ENCODE measurements around the gene RAMACL. TPM values are rescaled to one million over a fixed set of nuclear protein-coding genes. Genes with fewer than 3 reads are reported as not detected.
"Not testable (repeated sequence)": the region's sequence is repeated elsewhere in the genome, so short reads cannot be mapped to it uniquely, and the experiment has no call there.

The RAMACL gene
- total RNA-seq, 2 donors from 2014 or later: 0.21 to 0.73 TPM

GRCh38 chr6:166583230-166583965 is 3.1 kb downstream of the RAMACL start:
- H3K27ac Mint-ChIP-seq: no peak overlapping the region
- no peak for DNase-seq (ENCODE audit: low spot score)
- ATAC-seq: no peak
- no peaks in the 10 kb centered on the region for H3K27me3 Mint-ChIP-seq
- H3K9me3 Mint-ChIP-seq: no peaks in the 10 kb centered on the region
- H3K4me3 Mint-ChIP-seq: no peak overlapping the region
- H3K4me1 Mint-ChIP-seq (ENCODE audit: low read depth in 2 of 2): peaks cover under 1 to 6% of the 10 kb centered on the region in 2 donors
- H3K36me3 Mint-ChIP-seq: no peaks in the 10 kb centered on the region

GRCh38 chr6:166582258-166582657 is 4.2 kb downstream of the RAMACL start:
- ATAC-seq: no peak
- Mint-ChIP-seq H3K9me3 (no peaks in the 10 kb centered on the region), H3K27me3 (no peaks in the 10 kb centered on the region), H3K36me3 (no peaks in the 10 kb centered on the region), H3K27ac (no peak overlapping the region), H3K4me3 (no peak overlapping the region), H3K4me1 (ENCODE audit: low read depth in 2 of 2) (peaks cover 0 to 4% of the 10 kb centered on the region in 2 donors)
- DNase-seq (ENCODE audit: low spot score): no peak

DNA sequence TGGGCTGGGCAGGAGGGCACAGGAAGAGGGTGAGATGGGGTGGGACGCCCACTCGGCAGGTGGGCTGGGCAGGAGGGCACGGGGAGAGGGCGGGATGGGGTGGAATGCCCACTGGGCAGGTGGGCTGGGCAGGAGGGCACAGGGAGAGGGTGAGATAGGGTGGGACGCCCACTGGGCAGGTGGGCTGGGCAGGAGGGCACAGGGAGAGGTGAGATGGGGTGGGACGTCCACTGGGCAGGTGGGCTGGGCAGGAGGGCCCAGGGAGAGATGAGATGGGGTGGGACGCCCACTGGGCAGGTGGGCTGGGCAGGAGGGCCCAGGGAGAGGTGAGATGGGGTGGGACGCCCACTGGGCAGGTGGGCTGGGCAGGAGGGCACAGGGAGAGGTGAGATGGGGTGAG is 4.7 kb downstream of the RAMACL start:
- H3K4me1 Mint-ChIP-seq (ENCODE audit: low read depth in 2 of 2); H3K36me3 Mint-ChIP-seq; DNase-seq (ENCODE audit: low spot score); H3K27me3 Mint-ChIP-seq; H3K4me3 Mint-ChIP-seq; H3K9me3 Mint-ChIP-seq; ATAC-seq; H3K27ac Mint-ChIP-seq: not testable (repeated sequence)

GRCh38 chr6:166581091-166581511 is 5.4 kb downstream of the RAMACL start:
- DNase-seq (ENCODE audit: low spot score) (no peak), ATAC-seq (no peak)
- Mint-ChIP-seq H3K4me1 (ENCODE audit: low read depth in 2 of 2) (peaks cover 0 to 4% of the 10 kb centered on the region in 2 donors), H3K27me3 (no peaks in the 10 kb centered on the region), H3K27ac (no peak overlapping the region), H3K9me3 (no peaks in the 10 kb centered on the region), H3K36me3 (peaks cover 4% of the 10 kb centered on the region), H3K4me3 (no peak overlapping the region)

GRCh38 chr6:166580076-166581050 is 6.1 kb downstream of the RAMACL start:
- H3K27ac Mint-ChIP-seq: no peak overlapping the region

GRCh38 chr6:166579237-166579850 is 7.1 kb downstream of the RAMACL start:
- H3K4me3 Mint-ChIP-seq: no peak overlapping the region
- peaks cover 6% of the 10 kb centered on the region for H3K36me3 Mint-ChIP-seq
- ATAC-seq: no peak
- DNase-seq (ENCODE audit: low spot score): no peak
- H3K9me3 Mint-ChIP-seq: no peaks in the 10 kb centered on the region
- no peaks in the 10 kb centered on the region for H3K4me1 Mint-ChIP-seq (ENCODE audit: low read depth in 2 of 2)
- H3K27me3 Mint-ChIP-seq: peaks cover 0 to 5% of the 10 kb centered on the region in 2 donors
- H3K27ac Mint-ChIP-seq: no peak overlapping the region

More at GRCh38 chr6:166580076-166581050, 6.1 kb downstream of the RAMACL start:
- Mint-ChIP-seq H3K4me3 (no peak overlapping the region), H3K36me3 (peaks cover 6% of the 10 kb centered on the region), H3K9me3 (no peaks in the 10 kb centered on the region), H3K4me1 (ENCODE audit: low read depth in 2 of 2) (peaks cover 0 to 4% of the 10 kb centered on the region in 2 donors), H3K27me3 (no peaks in the 10 kb centered on the region)
- no peak for DNase-seq (ENCODE audit: low spot score)
- ATAC-seq: no peak

- no peak overlapping the region for H3K27ac Mint-ChIP-seq
- no peaks in the 10 kb centered on the region for H3K4me1 Mint-ChIP-seq (ENCODE audit: low read depth in 2 of 2)
- DNase-seq (ENCODE audit: low spot score): no peak
- H3K36me3 Mint-ChIP-seq: peaks cover 6% of the 10 kb centered on the region
- H3K4me3 Mint-ChIP-seq: no peak overlapping the region
- ATAC-seq: no peak
- no peaks in the 10 kb centered on the region for H3K9me3 Mint-ChIP-seq
- H3K27me3 Mint-ChIP-seq: peaks cover 0 to 5% of the 10 kb centered on the region in 2 donors
Measured at GRCh38 chr6:166578536-166579236, 7.8 kb downstream of the RAMACL start.

- H3K27ac Mint-ChIP-seq: no peak overlapping the region
- H3K9me3 Mint-ChIP-seq: no peaks in the 10 kb centered on the region
- no peak for DNase-seq (ENCODE audit: low spot score)
- no peak for ATAC-seq
- no peak overlapping the region for H3K4me3 Mint-ChIP-seq
- peaks cover 6% of the 10 kb centered on the region for H3K36me3 Mint-ChIP-seq
- H3K4me1 Mint-ChIP-seq (ENCODE audit: low read depth in 2 of 2): peaks cover 0 to 3% of the 10 kb centered on the region in 2 donors
- peaks cover 0 to 11% of the 10 kb centered on the region in 2 donors for H3K27me3 Mint-ChIP-seq
Measured at GRCh38 chr6:166575205-166575604, 11.3 kb downstream of the RAMACL start.

GRCh38 chr6:166573511-166574216 is 12.8 kb downstream of the RAMACL start:
- Mint-ChIP-seq H3K4me3 (no peak overlapping the region), H3K9me3 (no peaks in the 10 kb centered on the region), H3K27me3 (peaks cover 0 to 11% of the 10 kb centered on the region in 2 donors), H3K4me1 (ENCODE audit: low read depth in 2 of 2) (peaks cover 0 to 3% of the 10 kb centered on the region in 2 donors), H3K27ac (no peak overlapping the region), H3K36me3 (peaks cover 6% of the 10 kb centered on the region)
- DNase-seq (ENCODE audit: low spot score) (no peak), ATAC-seq (no peak)

DNA sequence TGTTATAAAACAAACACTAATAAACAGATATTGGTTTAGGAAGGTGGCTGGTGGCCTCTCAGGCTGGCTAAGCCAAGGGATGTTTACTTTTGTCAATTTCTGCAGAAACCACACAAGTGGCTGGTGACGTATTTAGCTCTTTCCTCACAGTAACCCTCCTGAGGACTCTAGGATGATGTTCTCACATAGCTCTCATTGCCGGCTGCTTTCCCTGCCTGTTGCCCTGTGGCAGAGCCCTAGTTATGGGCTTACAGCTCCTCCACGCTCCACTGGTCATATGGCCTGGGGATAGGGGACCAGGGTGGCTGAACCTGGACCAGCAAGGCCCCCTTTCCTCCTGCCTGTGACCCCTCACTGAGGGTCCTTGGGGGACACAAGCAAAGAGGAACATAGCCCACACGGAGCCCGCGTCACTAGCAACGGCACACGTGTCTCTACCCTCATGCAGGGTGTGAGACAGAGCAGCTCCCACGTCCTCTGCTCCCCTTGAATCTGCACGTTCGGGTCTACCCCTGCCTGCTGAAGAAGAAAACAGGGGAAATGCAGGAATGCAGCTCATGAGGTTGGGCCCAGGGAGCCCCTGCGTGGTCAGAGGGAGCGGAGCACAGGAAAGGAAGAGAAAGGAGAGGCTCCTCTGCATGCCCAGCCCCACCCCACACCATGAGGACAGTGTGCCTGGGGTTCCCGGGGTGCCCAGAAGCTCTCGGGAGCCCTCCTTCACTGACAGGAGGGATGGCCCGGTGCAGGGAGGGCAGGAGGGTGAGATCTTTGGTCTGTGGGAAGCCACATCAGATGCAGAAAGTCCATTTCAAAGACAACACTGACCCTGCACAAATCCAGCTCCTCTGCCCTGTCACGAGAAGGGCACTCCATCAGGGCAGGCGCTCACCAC is 13.9 kb downstream of the RAMACL start:
- H3K36me3 Mint-ChIP-seq: peaks cover 6% of the 10 kb centered on the region
- ATAC-seq (peak in 1 of 2 donors; percentile 52), DNase-seq (ENCODE audit: low spot score) (no peak)
- peaks cover 0 to 11% of the 10 kb centered on the region in 2 donors for H3K27me3 Mint-ChIP-seq
- H3K27ac Mint-ChIP-seq: no peak overlapping the region
- H3K4me3 Mint-ChIP-seq: no peak overlapping the region
- H3K9me3 Mint-ChIP-seq: no peaks in the 10 kb centered on the region
- H3K4me1 Mint-ChIP-seq (ENCODE audit: low read depth in 2 of 2): peaks cover 0 to 3% of the 10 kb centered on the region in 2 donors

DNA sequence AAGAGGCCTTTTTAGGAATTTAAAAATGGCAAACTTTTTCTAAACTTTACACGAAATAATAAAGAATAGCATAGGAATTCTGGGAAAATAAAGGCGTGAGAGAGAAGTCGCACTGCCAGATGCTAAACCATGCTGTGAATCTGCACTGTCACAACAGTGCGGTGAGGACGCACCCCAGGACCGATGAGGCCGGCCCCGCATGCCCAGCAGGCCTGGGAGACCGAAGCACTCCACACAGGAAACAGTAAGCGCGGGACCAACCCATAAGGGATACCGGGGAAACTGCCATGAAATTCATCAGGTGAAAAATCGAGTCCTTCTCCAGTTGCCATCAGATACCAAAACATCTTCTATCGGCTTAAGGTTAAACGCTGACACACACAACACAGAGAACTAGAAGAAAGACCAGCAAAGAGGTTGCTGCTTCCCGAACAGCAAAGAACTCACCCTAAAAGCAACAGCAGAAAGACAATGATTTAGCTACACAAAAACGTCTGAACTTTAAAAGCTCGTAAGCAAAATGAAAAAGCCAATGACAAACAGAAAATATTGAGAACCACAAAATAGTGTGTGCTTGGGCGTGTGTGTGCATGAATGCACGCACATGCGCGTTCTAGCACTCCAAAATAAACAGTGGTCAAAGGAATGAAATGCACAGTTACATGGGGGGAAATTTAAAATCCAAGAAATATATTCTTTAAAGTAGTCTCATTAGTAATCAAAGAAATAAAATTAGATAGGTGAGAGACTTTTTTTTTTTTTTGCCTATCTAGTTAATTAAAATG is 15.4 kb downstream of the RAMACL start:
- ATAC-seq: no peak
- Mint-ChIP-seq H3K36me3 (peaks cover 2% of the 10 kb centered on the region), H3K27ac (no peak overlapping the region), H3K4me1 (ENCODE audit: low read depth in 2 of 2) (peaks cover 0 to 3% of the 10 kb centered on the region in 2 donors), H3K4me3 (no peak overlapping the region), H3K9me3 (no peaks in the 10 kb centered on the region), H3K27me3 (peaks cover 0 to 11% of the 10 kb centered on the region in 2 donors)
- no peak for DNase-seq (ENCODE audit: low spot score)
